ENCODE data around the gene WLS. TPM values are rescaled to one million over a fixed set of nuclear protein-coding genes. Genes with fewer than 3 reads are reported as not detected.

WLS gene
- total RNA-seq (100 to 1,000 TPM in 3 of 4 donors, 10 to 100 TPM in 1; 99.2 to 188 (median 134) TPM), polyA plus RNA-seq (10 to 100 TPM; 12.6 to 37.7 (median 16.9) TPM)

DNA sequence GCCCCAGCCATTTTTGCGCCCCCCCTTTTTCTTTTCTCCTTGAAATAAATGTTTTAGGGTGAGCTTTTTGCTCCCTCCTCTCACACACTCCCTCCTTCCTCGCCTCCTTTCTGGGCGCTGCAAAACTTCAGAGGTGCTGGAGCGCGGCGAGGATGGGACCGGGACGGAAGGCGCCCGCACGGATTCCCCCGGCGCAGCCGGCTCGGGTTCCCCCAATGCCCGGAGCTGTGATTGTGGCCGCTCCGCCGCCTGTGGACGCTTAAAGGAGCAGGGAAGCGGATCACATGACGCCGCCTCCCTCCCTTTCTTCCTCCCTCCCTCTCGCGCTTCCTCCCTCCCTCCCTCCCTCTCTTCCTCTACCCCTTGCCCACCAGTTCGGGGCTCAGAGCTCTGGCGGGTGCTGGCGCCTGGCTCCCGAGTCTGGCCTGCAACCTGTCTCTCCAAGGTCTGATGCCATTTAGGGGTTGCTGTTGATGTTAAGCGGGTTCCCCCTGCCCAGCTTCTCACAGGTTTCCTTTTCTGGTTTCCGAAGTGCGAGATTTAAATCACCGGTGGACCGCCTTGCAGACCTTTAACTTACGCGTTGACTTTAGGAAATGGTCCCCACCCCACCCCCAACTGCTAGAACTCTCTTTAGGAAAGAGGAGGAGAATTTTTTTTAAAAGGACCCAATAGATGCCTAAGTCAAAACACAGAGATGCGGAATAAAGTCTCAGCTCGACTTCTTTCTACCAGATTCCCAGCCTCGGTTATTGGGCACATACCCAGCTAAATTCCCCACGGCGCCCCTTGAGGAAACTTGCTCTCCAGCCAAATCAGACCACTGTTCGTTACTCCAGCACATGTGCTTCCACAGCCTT is at the start of gene WLS:
TSS of gene WLS (minus strand) at position 235 of the 860 bp plus-strand sequence. CDS start at position 11, 224 bp downstream.
- H3K36me3 ChIP-seq: no peaks in the 10 kb centered on the region
- H3K4me3 ChIP-seq: peak within 1 kb of the TSS; percentile 79 to 93 (median 84)
- H3K9me3 ChIP-seq: no peaks in the 10 kb centered on the region
- 1 to 2% methylated on average over 42 of the region's 42 CpGs for WGBS, 2 donors
- TF ChIP-seq POLR2A (IDR thresholded peaks at IDR 0.05) (peak; percentile 81 to 92), POLR2AphosphoS5 (IDR thresholded peaks at IDR 0.05) (peak; percentile 90 to 95 (median 94)), CTCF (IDR thresholded peaks at IDR 0.05) (peak in 1 of 4 experiments; percentile 18), EP300 (IDR thresholded peaks at IDR 0.05) (no peak)
- intact Hi-C loops (cut with DNase I): loop anchor here (2.0 to 5.0 kb wide), 4 partner anchors 90 to 400 kb away; partner anchors contain the start of gene GNG12
- H3K27ac ChIP-seq: peak within 1 kb of the TSS; percentile 94 to 97 (median 94)
- peak; percentile 93 for DNase-seq
- no peaks in the 10 kb centered on the region for H3K27me3 ChIP-seq
- H3K4me1 ChIP-seq: peaks cover 0 to 37% (median 15%) of the 10 kb centered on the region in 4 donors

DNA sequence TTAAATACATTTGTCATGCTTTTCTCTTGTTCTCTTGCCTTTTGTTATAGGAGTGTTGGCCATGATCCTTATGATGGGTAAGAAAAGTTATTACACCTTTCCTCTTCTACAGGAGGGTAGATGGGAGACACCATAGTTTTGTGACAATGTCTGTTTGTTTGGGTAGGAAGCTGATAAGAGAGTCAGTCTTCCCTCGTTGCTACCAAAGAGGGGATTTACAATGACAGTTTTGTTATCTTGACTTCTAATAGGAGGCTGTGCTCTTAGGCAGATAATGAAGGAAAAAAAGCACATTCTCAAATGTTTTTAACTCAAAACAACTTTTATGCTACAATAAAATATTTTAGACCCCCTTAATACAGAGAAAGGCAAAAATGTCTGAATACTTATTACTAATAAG is 48.0 kb upstream of the WLS start:
- intact Hi-C loops (cut with DNase I): no loop called here
- H3K27ac ChIP-seq: no peak overlapping the region
- no peak for DNase-seq
- H3K4me1 ChIP-seq: no peaks in the 10 kb centered on the region
- no peaks in the 10 kb centered on the region for H3K36me3 ChIP-seq
- WGBS, 2 donors: 26 to 44% methylated on average over 1 of the region's 1 CpG
- H3K9me3 ChIP-seq: no peaks in the 10 kb centered on the region
- no peak overlapping the region for H3K4me3 ChIP-seq
- no peaks in the 10 kb centered on the region for H3K27me3 ChIP-seq
- TF ChIP-seq CTCF (IDR thresholded peaks at IDR 0.05) (no peak), POLR2A (IDR thresholded peaks at IDR 0.05) (no peak), POLR2AphosphoS5 (IDR thresholded peaks at IDR 0.05) (no peak)

DNA sequence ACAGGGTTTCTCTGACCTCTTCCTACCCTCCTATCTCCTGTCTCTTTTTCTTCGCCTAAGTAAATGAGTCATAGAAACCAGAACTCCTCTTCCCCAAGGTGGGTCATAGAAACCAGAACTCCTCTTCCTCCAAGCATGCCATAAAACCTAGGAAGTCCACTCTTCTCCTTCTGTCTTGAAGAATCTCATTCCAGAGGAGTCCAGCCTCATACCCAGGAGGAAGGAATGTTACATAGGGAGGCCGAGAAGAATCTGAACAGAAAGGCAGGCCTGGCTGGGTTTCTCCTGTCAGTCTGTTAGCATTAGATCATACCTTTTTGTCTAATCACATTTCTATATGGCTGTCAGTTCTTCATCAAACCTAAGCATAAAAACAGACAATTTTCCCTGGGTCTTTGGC is 47.5 kb upstream of the WLS start:
- H3K4me1 ChIP-seq: no peaks in the 10 kb centered on the region
- H3K27ac ChIP-seq: no peak overlapping the region
- WGBS, 2 donors: 89 to 90% methylated on average over 2 of the region's 2 CpGs
- H3K27me3 ChIP-seq: no peaks in the 10 kb centered on the region
- TF ChIP-seq CTCF (IDR thresholded peaks at IDR 0.05) (no peak), POLR2A (IDR thresholded peaks at IDR 0.05) (no peak), POLR2AphosphoS5 (IDR thresholded peaks at IDR 0.05) (no peak), EP300 (IDR thresholded peaks at IDR 0.05) (no peak)
- intact Hi-C loops (cut with DNase I): no loop called here
- no peaks in the 10 kb centered on the region for H3K9me3 ChIP-seq
- DNase-seq: no peak
- no peak overlapping the region for H3K4me3 ChIP-seq
- H3K36me3 ChIP-seq: no peaks in the 10 kb centered on the region

- H3K4me3 ChIP-seq: no peak overlapping the region
- no peaks in the 10 kb centered on the region for H3K27me3 ChIP-seq
- no peaks in the 10 kb centered on the region for H3K4me1 ChIP-seq
- TF ChIP-seq CTCF (IDR thresholded peaks at IDR 0.05): no peak
- no peak for TF ChIP-seq POLR2AphosphoS5 (IDR thresholded peaks at IDR 0.05)
- no peak for TF ChIP-seq EP300 (IDR thresholded peaks at IDR 0.05)
- no peak for TF ChIP-seq POLR2A (IDR thresholded peaks at IDR 0.05)
- intact Hi-C loops (cut with DNase I): no loop called here
- 73 to 85% methylated on average over 1 of the region's 1 CpG for WGBS, 2 donors
- DNase-seq: no peak
- H3K36me3 ChIP-seq: no peaks in the 10 kb centered on the region
- no peak overlapping the region for H3K27ac ChIP-seq
- no peaks in the 10 kb centered on the region for H3K9me3 ChIP-seq
These were observed 45.9 kb upstream of the WLS start for GRCh38 chr1:68278221-68278620.
